Gastroesophageal sphincter (tissue), 3 donors: ENCODE data around the gene FBXL17.

Source experiments
- CTCF ChIP-seq, 4 experiments: fragments of 200-600 bp in 2 of 4; fragments of 450-650 bp in 2 of 4; sonication (generic) in 1 of 4; IDR thresholded peaks; one replicate each; pipeline ENCODE4 v1.5.1; 2017 to 2019; ENCODE audit warnings: antibody characterized with exemption in 4 of 4, mild to moderate bottlenecking in 2 of 4, moderate library complexity in 2 of 4
- POLR2A ChIP-seq, 2 donors: fragments of 450-650 bp; IDR thresholded peaks; one replicate each; pipeline ENCODE4 v1.6.1; 2017; ENCODE audit warnings: antibody characterized with exemption in 2 of 2, mild to moderate bottlenecking in 2 of 2, moderate library complexity in 1 of 2

- TF ChIP-seq CTCF (IDR thresholded peaks at IDR 0.05) (no peak), POLR2A (IDR thresholded peaks at IDR 0.05) (no peak)
Measured at GRCh38 chr5:107919361-107919760, 462.5 kb downstream of the FBXL17 start.
